GM10266 (cell line): ENCODE results near the gene FAM78B.

Source experiments
- DNase-seq: peaks from one replicate; pipeline ENCODE4 v3.0.0; 2012; ENCODE audit errors: extremely low spot score
- CTCF ChIP-seq: IDR thresholded peaks from 2 replicates; pipeline ENCODE4 v1.5.1; 2012; ENCODE audit warnings: mild to moderate bottlenecking, low read depth; ENCODE audit not compliant: control insufficient read depth, insufficient read depth; ENCODE audit errors: missing control alignments

Gene FAM78B

GRCh38 chr1:166127003-166127402 lies 39.8 kb downstream of the FAM78B start:
- DNase-seq = no peak
- TF ChIP-seq CTCF = no peak

DNA sequence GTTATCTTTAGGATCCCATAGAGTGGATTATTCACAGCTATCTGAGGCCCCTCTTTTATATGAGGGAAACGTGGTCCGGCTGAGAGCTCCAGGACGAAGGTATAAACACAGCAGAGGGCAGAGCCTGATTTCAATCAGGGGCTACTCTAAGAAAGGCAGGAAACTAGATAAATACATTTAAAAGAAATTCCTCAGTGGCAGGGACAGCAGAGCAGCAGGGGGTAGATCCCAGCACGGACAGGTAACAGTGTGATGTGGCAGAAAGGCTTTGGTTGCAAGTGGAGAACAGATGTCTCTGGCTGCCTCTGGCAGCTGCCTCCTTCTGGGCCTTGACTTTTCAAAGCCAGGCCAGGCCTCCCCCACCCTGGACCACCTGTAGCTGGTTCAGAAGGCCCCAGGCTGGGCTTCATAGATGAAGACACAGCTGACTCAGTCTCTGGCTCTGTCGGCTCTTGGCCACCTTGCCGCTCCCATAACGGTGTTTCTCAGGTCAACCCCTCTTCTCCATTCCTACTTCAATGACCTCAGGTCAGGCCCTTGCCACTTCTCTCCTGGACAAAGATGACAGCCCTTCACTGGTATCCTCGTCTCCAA lies 43.8 kb downstream of the FAM78B start:
- no peak for TF ChIP-seq CTCF
- DNase-seq = no peak

- no peak for DNase-seq
- TF ChIP-seq CTCF = no peak
These were observed 45.8 kb downstream of the FAM78B start for GRCh38 chr1:166121010-166121409.

DNA sequence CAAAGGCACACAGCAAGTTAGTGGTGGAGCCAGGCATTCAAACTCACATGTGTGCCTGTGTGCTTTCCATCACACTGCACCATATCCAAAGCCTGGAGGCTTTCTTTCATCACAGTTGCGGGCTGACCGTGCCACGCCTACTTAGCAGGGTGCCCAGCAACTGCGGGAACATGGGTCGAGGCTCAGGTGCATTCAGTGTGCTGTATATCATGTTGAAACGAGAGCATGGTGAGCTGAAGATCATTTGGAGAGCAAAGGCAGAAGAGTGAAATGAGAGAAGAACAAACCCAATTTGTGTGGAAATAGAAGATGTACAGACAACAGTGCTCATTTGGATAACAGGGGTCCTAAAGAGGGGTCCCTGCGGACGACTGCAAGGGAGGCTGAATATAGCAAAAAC lies 46.5 kb downstream of the FAM78B start:
- DNase-seq = no peak
- TF ChIP-seq CTCF = no peak

GRCh38 chr1:166119471-166119965 lies 47.3 kb downstream of the FAM78B start:
- TF ChIP-seq CTCF = no peak
- DNase-seq = no peak

- no peak for TF ChIP-seq CTCF
These were observed 49.0 kb downstream of the FAM78B start for GRCh38 chr1:166117776-166118175.

GRCh38 chr1:166116026-166116425 lies 50.8 kb downstream of the FAM78B start:
- no peak for TF ChIP-seq CTCF
- DNase-seq = no peak

More at GRCh38 chr1:166117776-166118175, 49.0 kb downstream of the FAM78B start:
- no peak for DNase-seq
